ENCODE data around the gene TRIO.

DNA sequence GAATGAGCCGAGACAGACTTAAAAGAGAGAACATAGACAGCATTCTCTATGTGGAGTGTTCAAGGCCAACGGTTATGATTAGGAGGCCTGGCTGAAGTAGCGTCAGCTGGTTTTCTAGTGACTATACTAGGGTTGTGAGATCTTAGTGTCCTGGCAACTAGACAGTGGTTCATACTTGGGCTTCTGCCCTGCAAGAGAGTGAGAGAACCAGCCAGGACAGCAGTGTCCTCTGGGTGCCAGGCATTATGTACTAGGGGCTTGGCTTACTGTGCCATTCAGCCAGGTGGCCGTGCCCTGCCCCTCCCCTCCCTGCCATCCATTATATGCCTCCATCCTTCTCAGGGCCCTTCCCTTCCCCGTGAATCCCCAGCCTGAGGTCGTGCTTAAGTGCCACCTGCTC, 56.8 kb downstream of the TRIO start:
- TF ChIP-seq, protein P1, sequence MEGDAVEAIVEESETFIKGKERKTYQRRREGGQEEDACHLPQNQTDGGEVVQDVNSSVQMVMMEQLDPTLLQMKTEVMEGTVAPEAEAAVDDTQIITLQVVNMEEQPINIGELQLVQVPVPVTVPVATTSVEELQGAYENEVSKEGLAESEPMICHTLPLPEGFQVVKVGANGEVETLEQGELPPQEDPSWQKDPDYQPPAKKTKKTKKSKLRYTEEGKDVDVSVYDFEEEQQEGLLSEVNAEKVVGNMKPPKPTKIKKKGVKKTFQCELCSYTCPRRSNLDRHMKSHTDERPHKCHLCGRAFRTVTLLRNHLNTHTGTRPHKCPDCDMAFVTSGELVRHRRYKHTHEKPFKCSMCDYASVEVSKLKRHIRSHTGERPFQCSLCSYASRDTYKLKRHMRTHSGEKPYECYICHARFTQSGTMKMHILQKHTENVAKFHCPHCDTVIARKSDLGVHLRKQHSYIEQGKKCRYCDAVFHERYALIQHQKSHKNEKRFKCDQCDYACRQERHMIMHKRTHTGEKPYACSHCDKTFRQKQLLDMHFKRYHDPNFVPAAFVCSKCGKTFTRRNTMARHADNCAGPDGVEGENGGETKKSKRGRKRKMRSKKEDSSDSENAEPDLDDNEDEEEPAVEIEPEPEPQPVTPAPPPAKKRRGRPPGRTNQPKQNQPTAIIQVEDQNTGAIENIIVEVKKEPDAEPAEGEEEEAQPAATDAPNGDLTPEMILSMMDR (IDR thresholded peaks at IDR 0.05; ENCODE audit: borderline replicate concordance, extremely low read depth, low read length, poor library complexity, severe bottlenecking): no peak
- no peak for TF ChIP-seq EZH2 (IDR thresholded peaks at IDR 0.05; ENCODE audit: borderline replicate concordance, low read depth, low read length, severe bottlenecking)
